ENCODE data around the gene BLTP3B.

GRCh38 chr12:100158535-100158934 lies 15.9 kb upstream of the BLTP3B start:
- TF ChIP-seq GATA2 (IDR thresholded peaks at IDR 0.05; ENCODE audit: low read depth, low read length) (no peak), GATA3 (IDR thresholded peaks at IDR 0.05; ENCODE audit: low read depth, low read length) (no peak)
